Occipital lobe (tissue), 3 donors: ENCODE results near the gene CPLANE2. TPM values are rescaled to one million over a fixed set of nuclear protein-coding genes. Genes with fewer than 3 reads are reported as not detected.

Experiments
- DNase-seq: peaks from one replicate; lab custom pipeline; 2025; lab: John Stamatoyannopoulos, UW
- small RNA-seq: library from RNA; depleted of rRNA; stranded (forward); fragments of <200 nt; gene quantifications from one replicate; pipeline ENCODE3, GENCODE V24; 2014
- total RNA-seq: library from RNA; depleted of rRNA; stranded (reverse); fragments of >200 nt; gene quantifications from one replicate; pipeline ENCODE4 v1.2.3, GENCODE V29; 2014

CPLANE2 gene
- total RNA-seq, 1 donor from 2014 or later: 19.0 TPM

DNA sequence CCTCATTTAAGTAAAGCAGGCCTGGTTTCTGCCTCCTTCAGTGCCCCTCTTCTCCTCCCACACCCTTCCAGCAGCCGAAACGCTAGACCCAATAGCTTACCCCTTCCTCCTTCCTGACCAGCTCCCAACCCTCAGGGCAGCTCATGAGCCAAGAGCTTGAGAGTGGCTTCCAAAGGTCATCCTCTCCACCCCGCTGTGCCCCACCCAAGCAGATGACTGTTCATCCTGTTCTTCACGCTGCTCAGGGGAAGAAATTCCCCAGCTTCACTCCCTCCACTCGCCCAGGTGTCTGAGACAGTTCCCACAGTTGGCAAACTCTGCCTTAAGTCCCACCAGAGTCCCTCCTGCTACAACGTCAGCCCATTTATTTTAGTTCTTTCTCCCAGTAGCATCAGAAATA is 48.0 kb downstream of the CPLANE2 start:
- no peak for DNase-seq

DNA sequence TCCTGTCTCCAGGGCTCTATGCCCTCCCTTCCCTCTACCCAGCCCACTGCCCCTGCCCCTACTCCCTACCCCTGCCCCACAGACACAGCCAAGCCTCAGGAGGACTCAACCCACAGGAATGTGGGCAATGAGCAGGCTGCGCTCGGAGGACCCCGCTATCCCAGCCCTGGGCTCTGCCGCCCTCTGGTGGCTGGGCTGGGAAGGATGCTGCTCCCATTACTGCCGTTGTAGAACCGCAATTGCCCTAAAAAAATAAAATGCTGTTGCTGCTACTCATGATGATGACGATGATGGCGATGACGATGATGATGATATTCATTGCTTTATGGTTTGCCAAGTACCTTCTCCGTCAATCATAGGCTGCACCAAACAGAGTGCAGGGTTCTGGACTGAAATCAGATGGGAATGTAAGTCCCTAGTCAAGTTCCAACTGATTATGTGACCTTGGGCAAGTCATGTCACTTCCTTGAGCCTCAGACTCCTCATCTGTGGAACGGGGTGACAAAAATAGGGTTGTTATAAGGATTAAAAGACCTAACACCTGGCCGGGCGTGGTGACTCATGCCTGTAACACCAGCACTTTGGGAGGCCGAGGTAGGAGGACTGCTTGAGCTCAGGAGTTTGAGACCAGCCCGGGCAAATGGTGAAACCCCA is 49.1 kb downstream of the CPLANE2 start:
- peak; percentile 18 for DNase-seq

DNA sequence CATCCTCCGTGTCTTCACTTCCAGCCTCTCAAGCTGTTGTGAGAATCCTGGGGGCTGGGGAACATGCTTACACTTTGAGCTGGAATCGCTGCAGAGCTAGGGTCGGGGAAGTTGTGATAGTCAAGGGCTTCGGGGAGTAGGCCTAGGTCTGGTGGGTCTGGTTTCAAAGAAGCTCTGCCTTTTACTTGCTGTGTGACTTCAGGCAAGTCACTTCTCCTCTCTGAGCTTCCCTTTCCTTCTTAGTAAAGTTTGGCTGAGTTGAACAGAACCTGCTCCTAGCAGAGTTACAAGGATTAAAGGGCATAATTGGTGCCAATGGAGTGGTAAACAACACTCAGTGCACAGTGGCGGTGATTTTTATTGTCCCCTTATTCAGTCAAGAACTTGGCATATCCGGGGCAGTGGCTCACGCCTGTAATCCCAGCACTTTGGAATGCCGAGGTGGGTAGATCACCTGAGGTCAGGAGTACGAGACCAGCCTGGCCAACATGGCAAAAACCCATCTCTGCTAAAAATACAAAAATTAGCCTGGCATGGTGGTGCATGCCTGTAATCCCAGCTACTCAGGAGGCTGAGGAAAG is 50.2 kb downstream of the CPLANE2 start:
- DNase-seq: no peak

DNA sequence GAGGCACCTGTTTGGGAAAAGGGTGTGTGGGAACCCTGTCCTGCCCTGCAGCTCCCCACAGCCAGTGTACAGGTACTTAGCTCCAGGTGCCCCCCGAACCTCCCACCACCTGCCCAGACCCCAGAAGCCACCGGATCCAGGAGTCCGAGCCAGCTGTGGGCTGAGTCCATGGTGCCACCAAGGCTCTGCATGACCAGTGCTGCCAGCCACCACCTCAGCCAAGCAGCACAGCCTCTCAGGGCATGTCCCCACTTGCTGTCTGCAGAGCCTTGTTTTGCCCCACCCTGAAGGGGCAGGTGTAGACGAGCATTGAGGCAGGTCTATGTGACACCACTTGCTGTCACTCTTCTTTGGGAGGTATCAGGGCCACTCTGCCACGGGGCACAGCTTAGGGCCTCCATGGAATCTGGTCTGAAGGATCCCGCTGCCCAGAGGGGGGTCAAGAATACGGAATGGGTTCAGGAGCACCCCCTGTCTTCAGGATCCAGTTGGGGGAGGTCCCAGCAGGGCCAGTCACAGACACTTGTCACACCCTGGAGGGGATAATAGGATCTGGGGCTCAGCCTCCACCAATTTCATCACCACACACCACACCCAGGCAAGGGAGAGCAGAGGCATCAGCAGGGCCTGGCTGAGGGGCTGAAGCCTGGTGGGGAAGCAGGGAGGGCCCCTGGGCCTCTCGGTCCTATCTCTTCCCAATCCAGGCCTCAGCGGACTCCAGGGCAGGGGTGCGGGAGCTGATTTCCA is 52.3 kb downstream of the CPLANE2 start:
- no peak for DNase-seq

DNA sequence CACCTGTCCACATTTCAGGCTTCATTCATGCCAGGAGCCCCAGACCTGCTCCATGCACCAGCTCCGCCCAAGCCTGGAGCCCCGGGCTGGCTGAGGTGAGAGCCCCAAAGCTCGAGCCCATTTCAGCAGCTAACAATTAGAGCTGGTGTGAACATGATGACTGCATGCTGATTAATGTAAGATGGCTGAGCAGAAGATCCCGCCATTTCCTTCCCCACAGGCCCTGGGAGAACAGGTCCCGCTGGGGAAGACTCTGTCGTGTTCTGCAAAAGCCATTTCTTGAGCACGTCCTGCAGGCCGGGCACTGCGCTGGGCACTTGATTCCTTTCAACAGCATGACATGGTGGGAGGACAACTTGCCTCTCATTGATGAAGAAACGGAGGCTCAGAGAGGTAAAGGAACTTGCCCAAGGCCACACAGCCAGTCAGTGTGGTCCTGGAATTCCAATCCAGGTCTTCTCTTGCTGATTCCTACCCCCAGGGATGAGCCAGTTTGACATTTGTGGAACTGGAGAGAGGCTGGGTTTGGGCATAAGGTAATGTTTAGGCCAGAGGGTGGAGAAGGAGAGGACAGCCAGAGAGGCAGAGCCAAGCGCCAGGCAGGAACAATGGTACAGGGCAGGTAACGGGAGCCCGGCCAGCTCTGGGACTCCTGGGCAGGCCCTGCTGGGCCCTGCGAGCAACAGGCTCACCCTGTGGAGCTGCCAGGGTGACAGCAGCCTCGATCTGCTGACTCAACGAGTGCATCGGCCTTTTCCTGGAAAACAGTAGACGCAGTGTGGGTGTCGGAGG is 53.0 kb downstream of the CPLANE2 start:
- DNase-seq: no peak

DNA sequence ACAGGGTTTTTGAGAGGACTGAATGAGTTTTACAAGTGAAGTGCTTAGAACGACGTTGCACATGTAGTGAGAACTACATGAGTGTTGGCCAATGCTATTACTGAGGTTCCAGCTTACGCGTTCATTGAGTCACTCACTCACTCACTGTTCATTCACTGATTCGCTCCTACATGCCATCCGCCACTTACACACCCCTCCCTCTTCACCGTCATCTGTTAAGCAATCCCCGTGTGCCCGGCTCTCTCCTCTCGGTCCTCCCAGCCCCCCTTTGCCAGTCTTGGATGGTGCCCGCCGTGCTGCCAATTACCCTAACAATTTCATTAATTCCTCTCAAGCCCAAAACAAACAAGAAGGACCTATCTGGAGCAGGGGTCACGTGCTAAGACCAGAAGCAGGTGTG is 53.8 kb downstream of the CPLANE2 start:
- DNase-seq: no peak

DNA sequence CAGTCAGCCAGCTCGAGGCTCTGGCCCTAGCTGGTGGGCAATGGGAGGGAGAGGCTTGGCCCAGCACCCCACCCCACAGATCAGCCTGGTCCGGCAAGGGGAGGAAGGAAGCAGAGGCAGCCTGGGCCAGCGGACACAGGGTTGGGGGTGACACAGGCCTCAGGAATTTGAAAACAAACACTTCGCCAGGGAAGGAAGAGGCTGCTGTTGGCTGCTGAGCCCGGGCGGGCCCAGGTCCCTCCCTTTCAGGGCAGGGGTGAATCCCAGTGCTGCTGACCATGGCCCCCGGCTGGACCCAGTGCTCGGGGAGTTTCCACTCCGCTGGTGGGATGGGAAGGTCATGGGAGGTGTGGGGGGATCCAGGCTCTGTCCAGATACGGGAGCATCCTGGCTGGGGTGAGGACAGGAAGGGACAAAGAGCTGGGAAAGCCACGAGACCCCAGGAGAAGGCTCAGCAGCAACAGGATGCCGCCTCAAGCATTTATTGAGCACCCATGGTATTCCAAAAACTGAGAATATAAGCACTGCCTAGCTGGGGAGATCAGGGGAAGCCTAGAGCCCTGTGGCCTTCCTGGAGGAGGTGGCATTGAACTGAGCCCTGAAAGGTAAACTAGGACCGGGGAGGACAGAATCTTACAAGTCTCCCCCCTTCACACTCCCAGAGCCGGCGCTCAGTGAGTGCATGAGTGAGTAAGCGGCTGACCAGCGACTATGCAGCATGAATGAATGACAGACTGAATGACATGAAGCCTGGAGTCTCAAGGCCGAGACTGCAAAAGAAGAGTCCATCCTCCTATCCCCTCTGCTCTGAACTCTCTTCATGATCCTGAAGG is 54.9 kb downstream of the CPLANE2 start:
- no peak for DNase-seq

Small RNA genes lying within 50 kb of the gene (small RNA-seq; reads per million reads assigned to genes)
- not detected for gene MT1XP1

Other genes with a start within 250 kb of the CPLANE2 start
- 0.62 TPM for gene SRARP, start 232.9 kb downstream of the CPLANE2 start, total RNA-seq
- gene HSPB7, start 219.1 kb downstream of the CPLANE2 start, total RNA-seq: not detected
- gene CLCNKA, start 215.1 kb downstream of the CPLANE2 start, total RNA-seq: not detected
- 0.16 TPM for gene CLCNKB, start 193.4 kb downstream of the CPLANE2 start, total RNA-seq
- 1.7 TPM for gene FAM131C, start 163.5 kb downstream of the CPLANE2 start, total RNA-seq
- gene EPHA2, start 81.1 kb downstream of the CPLANE2 start, total RNA-seq: 1.1 TPM
- 0.16 TPM for gene ARHGEF19, start 24.5 kb downstream of the CPLANE2 start, total RNA-seq
- 29.5 TPM for gene FBXO42, start 115.3 kb upstream of the CPLANE2 start, total RNA-seq
- 5.1 TPM for gene SZRD1, start 130.1 kb upstream of the CPLANE2 start, total RNA-seq
- not detected for gene SPATA21, start 200.2 kb upstream of the CPLANE2 start, total RNA-seq
- gene NECAP2, start 203.5 kb upstream of the CPLANE2 start, total RNA-seq: 25.9 TPM